Measurements from ENCODE around the gene CCDC201.

- TF ChIP-seq CTCF (IDR thresholded peaks at IDR 0.05 in 8 of 11, conservative IDR thresholded peaks at IDR 0.05 in 3 of 11) (no peak), POLR2AphosphoS5 (IDR thresholded peaks at IDR 0.05) (no peak), POLR2A (IDR thresholded peaks at IDR 0.05) (no peak)
These were observed 38.4 kb upstream of the CCDC201 start for GRCh38 chr7:45911311-45911710.
